GM19324 (cell line): ENCODE results near the gene CREB5.

ENCODE experiments used
- ATAC-seq: cut with Tn5 transposase; IDR thresholded peaks from one replicate; pipeline ENCODE4 v1.9.1; 2021; ENCODE audit warnings: mild to moderate bottlenecking, moderate library complexity; ENCODE audit not compliant: unreplicated experiment, low FRiP score

CREB5 gene

GRCh38 chr7:28754447-28754846, 342.1 kb downstream of the CREB5 start:
- no peak for ATAC-seq

GRCh38 chr7:28755255-28755654, 342.9 kb downstream of the CREB5 start:
- ATAC-seq = no peak

GRCh38 chr7:28758186-28758585, 345.9 kb downstream of the CREB5 start:
- no peak for ATAC-seq

- no peak for ATAC-seq
Measured at GRCh38 chr7:28759475-28759971, 347.2 kb downstream of the CREB5 start.

GRCh38 chr7:28761505-28761904, 349.2 kb downstream of the CREB5 start:
- no peak for ATAC-seq

- ATAC-seq = no peak
Measured at GRCh38 chr7:28762651-28763050, 350.3 kb downstream of the CREB5 start.

- no peak for ATAC-seq
Measured at GRCh38 chr7:28766359-28766758, 354.0 kb downstream of the CREB5 start.

- no peak for ATAC-seq
Measured at GRCh38 chr7:28767356-28767755, 355.0 kb downstream of the CREB5 start.

GRCh38 chr7:28768577-28769147, 356.3 kb downstream of the CREB5 start:
- no peak for ATAC-seq

GRCh38 chr7:28771906-28772622, 359.7 kb downstream of the CREB5 start:
- no peak for ATAC-seq

- ATAC-seq = no peak
Measured at GRCh38 chr7:28773423-28774145, 361.3 kb downstream of the CREB5 start.

GRCh38 chr7:28774261-28774988, 362.1 kb downstream of the CREB5 start:
- no peak for ATAC-seq

- no peak for ATAC-seq
Measured at GRCh38 chr7:28776463-28777157, 364.3 kb downstream of the CREB5 start.

- ATAC-seq = no peak
Measured at GRCh38 chr7:28778786-28779185, 366.5 kb downstream of the CREB5 start.

GRCh38 chr7:28779954-28780353, 367.6 kb downstream of the CREB5 start:
- ATAC-seq = no peak

- no peak for ATAC-seq
Measured at GRCh38 chr7:28782362-28782761, 370.0 kb downstream of the CREB5 start.

- no peak for ATAC-seq
Measured at GRCh38 chr7:28784171-28784902, 372.0 kb downstream of the CREB5 start.

- ATAC-seq = no peak
Measured at GRCh38 chr7:28785041-28785995, 373.0 kb downstream of the CREB5 start.
